Sigmoid colon (tissue), 7 donors: ENCODE results near the gene CERS1. TPM values are rescaled to one million over a fixed set of nuclear protein-coding genes. Genes with fewer than 3 reads are reported as not detected.
A peak's percentile ranks its signal among the peaks of the same experiment; 100 is the strongest.

Source experiments
- DNase-seq: peaks from one replicate; pipeline ENCODE4 v3.0.0-alpha.2; 2019
- H3K27ac ChIP-seq, 4 donors: fragments of 200-600 bp; sonication (generic); one replicate each; pipeline ENCODE4 v1.5.1; 2016 to 2019; ENCODE audit warnings: mild to moderate bottlenecking in 1 of 4
- H3K27me3 ChIP-seq, 3 donors: fragments of 200-600 bp; sonication (generic); one replicate each; pipeline ENCODE4 v1.5.1; 2019; ENCODE audit warnings: mild to moderate bottlenecking in 1 of 3
- H3K36me3 ChIP-seq, 4 donors: fragments of 200-600 bp; sonication (generic); one replicate each; pipeline ENCODE4 v1.5.1; 2016 to 2019
- H3K4me1 ChIP-seq, 4 donors: fragments of 200-600 bp; sonication (generic); one replicate each; pipeline ENCODE4 v1.5.1; 2017 to 2019
- H3K4me3 ChIP-seq, 4 donors: fragments of 200-600 bp; sonication (generic); one replicate each; pipeline ENCODE4 v1.5.1; 2017 to 2019; ENCODE audit warnings: mild to moderate bottlenecking in 2 of 4, moderate library complexity in 1 of 4
- H3K9me3 ChIP-seq, 4 donors: fragments of 200-600 bp in 3 of 4; sonication (generic) in 3 of 4; one replicate each; pipeline versions ENCODE4 v1.5.1 to v1.6.1; 2013 to 2019
- CTCF ChIP-seq, 4 experiments: fragments of 450-650 bp in 3 of 4; fragments of 200-600 bp in 1 of 4; IDR thresholded peaks; one replicate each; pipeline ENCODE4 v1.5.1; 2016 to 2019; ENCODE audit warnings: antibody characterized with exemption in 4 of 4, mild to moderate bottlenecking in 3 of 4, moderate library complexity in 2 of 4
- EP300 ChIP-seq, 4 donors: sonication (generic); formaldehyde crosslinking; IDR thresholded peaks; one replicate each; pipeline ENCODE4 v1.6.1; 2017; ENCODE audit warnings: antibody characterized with exemption in 4 of 4
- POLR2A ChIP-seq, 2 donors: fragments of 450-650 bp; IDR thresholded peaks; one replicate each; pipeline ENCODE4 v1.6.1; 2016; ENCODE audit warnings: antibody characterized with exemption in 2 of 2, mild to moderate bottlenecking in 2 of 2, moderate library complexity in 2 of 2
- POLR2AphosphoS5 ChIP-seq, 4 donors: sonication (generic); formaldehyde crosslinking; IDR thresholded peaks; one replicate each; pipeline ENCODE4 v1.6.1; 2017; ENCODE audit warnings: antibody characterized with exemption in 4 of 4
- WGBS, 2 donors: extraction: QIAGEN DNeasy Blood & Tissue Kit; methylation state at CpG; one replicate each; pipeline ENCODE4 v1.1.7; 2013; 5-methylcytosine and 5-hydroxymethylcytosine counted together
- intact Hi-C: fragments of 100-400 bp; cut with DNase I; formaldehyde crosslinking; loops from one replicate; pipeline ENCODE4 v1.15.1; 2023
- polyA plus RNA-seq, 3 donors: library from polyadenylated mRNA; stranded (reverse); fragments of 200-250 nt; gene quantifications; one replicate each; pipeline ENCODE4 v1.2.3, GENCODE V29; 2013
- total RNA-seq, 4 donors: library from RNA; depleted of rRNA; stranded (reverse); fragments of >200 nt; gene quantifications; one replicate each; pipeline ENCODE4 v1.1.0, GENCODE V29; 2016
- donor health status: healthy with polysubstance abuse.
- donor health status: Bipolar disorder and iron deficiency.
- donor health status: healthy.

Gene CERS1
- total and polyA plus RNA-seq, 7 donors = 0.36 to 3.6 (median 0.70) TPM; not detected in 2

GRCh38 chr19:18897094-18898029 is 1.4 kb upstream of the CERS1 start:
- no peak for DNase-seq
- H3K4me1 ChIP-seq = peaks cover 0 to 27% (median 22%) of the 10 kb centered on the region in 4 donors
- TF ChIP-seq EP300 (IDR thresholded peaks at IDR 0.05) = no peak
- TF ChIP-seq POLR2AphosphoS5 (IDR thresholded peaks at IDR 0.05) = no peak
- TF ChIP-seq CTCF (IDR thresholded peaks at IDR 0.05) = no peak
- no peak for TF ChIP-seq POLR2A (IDR thresholded peaks at IDR 0.05)
- peaks cover 19 to 50% (median 32%) of the 10 kb centered on the region in 3 donors for H3K27me3 ChIP-seq
- H3K4me3 ChIP-seq = no peak overlapping the region
- intact Hi-C loops = no loop called here
- peaks cover 9 to 36% (median 15%) of the 10 kb centered on the region in 4 donors for H3K36me3 ChIP-seq
- no peak overlapping the region for H3K27ac ChIP-seq
- H3K9me3 ChIP-seq = no peaks in the 10 kb centered on the region
- 85 to 89% methylated on average over 25 of the region's 25 CpGs for WGBS, 2 donors

- no peak overlapping the region for H3K27ac ChIP-seq
- H3K36me3 ChIP-seq = peaks cover 9 to 31% (median 15%) of the 10 kb centered on the region in 4 donors
- DNase-seq = no peak
- intact Hi-C loops = no loop called here
- H3K4me1 ChIP-seq = peaks cover 0 to 27% (median 22%) of the 10 kb centered on the region in 4 donors
- H3K9me3 ChIP-seq = no peaks in the 10 kb centered on the region
- no peak for TF ChIP-seq POLR2A (IDR thresholded peaks at IDR 0.05)
- TF ChIP-seq CTCF (IDR thresholded peaks at IDR 0.05) = no peak
- no peak for TF ChIP-seq POLR2AphosphoS5 (IDR thresholded peaks at IDR 0.05)
- TF ChIP-seq EP300 (IDR thresholded peaks at IDR 0.05) = no peak
- WGBS, 2 donors = 12 to 19% methylated on average over 33 of the region's 33 CpGs
- H3K27me3 ChIP-seq = peaks cover 19 to 50% (median 32%) of the 10 kb centered on the region in 3 donors
- H3K4me3 ChIP-seq = peak overlapping the region in 3 of 4 donors; percentile 16 to 32 (median 25)
These were observed 473 bp upstream of the CERS1 start for GRCh38 chr19:18896421-18896841.

- Histone ChIP-seq H3K4me3 (peak overlapping the region; percentile 12 to 47 (median 38)), H3K27me3 (peaks cover 19 to 50% (median 32%) of the 10 kb centered on the region in 3 donors), H3K36me3 (peaks cover 5 to 19% (median 10%) of the 10 kb centered on the region in 4 donors), H3K9me3 (no peaks in the 10 kb centered on the region), H3K4me1 (peaks cover 0 to 27% (median 22%) of the 10 kb centered on the region in 4 donors), H3K27ac (peak overlapping the region in 3 of 4 donors; percentile 8 to 58 (median 51))
- TF ChIP-seq EP300 (IDR thresholded peaks at IDR 0.05) (no peak), POLR2AphosphoS5 (IDR thresholded peaks at IDR 0.05) (no peak), CTCF (IDR thresholded peaks at IDR 0.05) (no peak), POLR2A (IDR thresholded peaks at IDR 0.05) (no peak)
- DNase-seq = no peak
- intact Hi-C loops = no loop called here
- WGBS, 2 donors = 1% methylated on average over 72 of the region's 72 CpGs
These were observed 727 bp downstream of the CERS1 start for GRCh38 chr19:18895038-18895823.

- Histone ChIP-seq H3K27me3 (peaks cover 19 to 50% (median 32%) of the 10 kb centered on the region in 3 donors), H3K9me3 (no peaks in the 10 kb centered on the region), H3K4me1 (peaks cover 0 to 27% (median 22%) of the 10 kb centered on the region in 4 donors), H3K27ac (peak overlapping the region in 3 of 4 donors; percentile 8 to 58 (median 14)), H3K4me3 (peak overlapping the region; percentile 12 to 47 (median 38)), H3K36me3 (peaks cover 2 to 11% (median 3%) of the 10 kb centered on the region in 4 donors)
- intact Hi-C loops = no loop called here
- TF ChIP-seq POLR2A (IDR thresholded peaks at IDR 0.05) = no peak
- TF ChIP-seq EP300 (IDR thresholded peaks at IDR 0.05) = no peak
- no peak for TF ChIP-seq CTCF (IDR thresholded peaks at IDR 0.05)
- TF ChIP-seq POLR2AphosphoS5 (IDR thresholded peaks at IDR 0.05) = no peak
- 10 to 15% methylated on average over 28 of the region's 28 CpGs for WGBS, 2 donors
- DNase-seq = no peak
These were observed 1.5 kb downstream of the CERS1 start for GRCh38 chr19:18894254-18895037.
